Colon (tissue), 2 donors: ENCODE measurements around the gene ITPKC.

Experiments used
- FAIRE-seq: peaks from 2 replicates; lab custom pipeline; 2012; peaks lifted over from hg19 to GRCh38; lab: Jason Lieb, UNC
- donor health status: control.
- donor health status: control.

Gene ITPKC

GRCh38 chr19:40690693-40691420 lies 26.1 kb upstream of the ITPKC start:
- FAIRE-seq, result no peak

DNA sequence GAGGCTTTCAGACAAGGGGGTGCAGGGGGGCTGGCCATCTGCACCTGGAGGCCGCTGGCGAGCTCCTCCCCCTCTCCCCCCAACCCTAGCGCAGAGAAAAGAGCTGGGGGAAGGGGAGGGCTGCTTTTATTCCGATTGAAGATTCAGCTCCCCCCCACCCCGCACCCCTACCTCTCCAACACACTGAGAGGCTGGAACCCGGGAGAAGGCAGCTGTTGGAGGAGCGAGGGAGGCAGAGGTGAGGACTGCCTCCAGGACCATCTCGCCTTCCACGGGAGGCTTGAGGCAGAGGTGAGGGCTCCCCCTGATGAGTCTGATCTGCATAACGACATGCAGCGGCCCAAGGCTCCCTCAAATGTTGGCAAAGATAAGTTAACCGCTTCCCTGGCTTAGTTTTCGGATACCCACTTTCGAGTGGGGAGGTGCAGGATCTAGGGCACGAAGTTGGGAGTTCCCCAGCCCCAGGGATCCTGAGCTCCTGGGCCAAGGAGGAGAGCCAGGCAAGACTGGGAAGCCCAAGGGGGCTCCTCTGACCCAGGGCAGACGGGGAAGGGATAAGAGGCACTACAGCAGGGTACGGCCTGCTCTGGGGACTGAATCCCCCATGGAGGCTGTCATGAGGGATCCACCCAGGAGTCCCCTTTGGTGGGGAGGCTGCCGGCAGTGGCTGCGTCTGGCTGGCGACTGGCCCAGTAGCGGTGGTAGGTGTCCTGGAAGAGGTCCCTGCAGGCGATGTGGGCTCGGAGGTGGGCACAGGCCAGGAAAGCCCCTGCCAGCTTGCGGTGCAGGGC lies 25.3 kb upstream of the ITPKC start:
- FAIRE-seq, result no peak

DNA sequence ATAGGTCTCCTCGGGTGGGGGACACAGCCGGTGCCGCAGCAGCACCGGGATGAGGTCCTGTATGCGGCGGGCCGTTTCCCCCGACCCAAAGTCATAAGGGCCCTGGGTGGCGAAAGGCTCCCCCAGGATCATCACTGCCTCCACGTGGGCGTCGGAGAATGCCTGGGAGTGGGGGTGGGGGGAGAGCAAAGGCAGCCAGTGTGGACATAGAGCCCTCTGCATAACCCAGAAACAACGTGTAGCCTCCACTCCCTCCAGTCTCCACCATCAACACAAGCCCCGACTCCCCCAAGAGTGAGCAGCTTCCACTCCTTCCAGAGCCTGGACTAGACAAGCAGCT lies 24.7 kb upstream of the ITPKC start:
- FAIRE-seq, result no peak

GRCh38 chr19:40693150-40693788 lies 23.6 kb upstream of the ITPKC start:
- FAIRE-seq, result no peak

DNA sequence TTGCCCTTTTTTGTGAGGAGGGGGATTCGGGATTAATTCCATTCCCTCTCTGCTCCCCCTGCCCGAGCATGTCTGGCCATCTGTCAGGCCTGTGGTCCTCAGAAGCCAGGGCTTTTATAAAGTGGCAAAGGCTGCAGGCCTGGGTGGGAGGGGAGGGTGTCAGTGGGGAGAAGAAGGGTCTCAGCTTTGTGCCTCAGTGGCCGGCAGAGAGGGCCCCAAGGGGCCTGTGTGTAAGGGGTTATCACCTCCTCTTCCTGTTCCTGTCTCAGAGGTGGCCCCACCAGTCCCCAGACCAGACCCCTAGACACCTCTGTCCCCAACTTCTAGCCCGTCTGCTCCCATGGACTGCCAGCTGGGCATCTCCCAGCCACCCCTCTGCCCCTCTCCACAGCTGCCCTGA lies 23.0 kb upstream of the ITPKC start:
- FAIRE-seq, result no peak

- no peak for FAIRE-seq
Observed at GRCh38 chr19:40695881-40696280, 21.0 kb upstream of the ITPKC start.

GRCh38 chr19:40697007-40697406 lies 19.9 kb upstream of the ITPKC start:
- FAIRE-seq, result no peak

GRCh38 chr19:40700083-40700482 lies 16.8 kb upstream of the ITPKC start:
- no peak for FAIRE-seq

DNA sequence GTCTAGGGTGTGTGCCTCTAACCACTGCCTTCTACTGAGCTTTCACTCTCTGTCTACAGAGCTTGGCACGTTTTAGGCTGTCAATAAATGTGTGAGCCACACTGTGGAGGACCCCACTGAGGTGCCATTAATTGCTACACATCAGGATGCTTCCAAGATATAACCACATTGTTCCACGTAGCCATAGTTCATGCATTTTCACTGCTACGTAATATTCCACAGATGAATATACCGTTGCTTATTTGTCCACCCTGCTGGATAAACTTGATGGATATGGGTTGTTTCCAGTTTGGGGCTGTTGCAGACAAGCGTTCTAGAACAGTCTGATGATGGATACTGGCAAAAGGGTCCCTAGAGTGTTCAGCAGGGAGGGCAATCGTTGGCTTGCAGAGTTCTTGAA lies 15.2 kb upstream of the ITPKC start:
- FAIRE-seq, result no peak

DNA sequence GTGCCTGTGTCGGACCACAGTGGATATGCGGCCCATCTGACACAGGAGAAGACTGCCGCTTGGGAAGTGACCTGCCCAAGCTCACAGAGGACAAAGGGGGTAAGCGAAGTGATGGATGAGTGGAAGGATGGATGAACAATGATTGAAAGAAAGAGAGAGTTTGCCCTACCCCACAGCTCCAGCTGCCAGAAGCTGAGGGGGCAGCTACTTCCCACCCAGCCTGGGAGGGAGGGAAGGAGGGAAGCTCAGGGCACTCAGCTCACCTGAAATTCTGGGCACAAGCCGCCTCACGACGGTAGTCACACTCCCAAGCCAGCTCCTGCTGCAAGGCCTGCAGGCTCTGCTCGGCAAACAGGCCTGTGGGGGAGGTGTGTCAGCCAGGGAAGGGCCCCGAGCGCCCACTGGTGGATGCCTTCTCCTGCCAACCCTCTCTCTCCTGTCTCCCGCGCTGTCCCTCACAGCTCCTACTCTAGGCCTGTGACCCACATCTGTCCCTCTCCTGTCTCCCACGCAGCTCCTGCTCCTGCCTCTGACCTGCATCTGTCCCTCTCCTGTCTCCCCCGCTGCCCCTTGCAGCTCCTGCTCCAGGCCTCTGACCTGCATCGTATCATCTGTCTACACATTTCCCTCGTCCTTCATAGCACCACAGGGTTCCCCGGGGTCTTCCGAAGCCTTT lies 14.4 kb upstream of the ITPKC start:
- FAIRE-seq, result no peak

GRCh38 chr19:40703029-40703755 lies 13.7 kb upstream of the ITPKC start:
- FAIRE-seq, result no peak

DNA sequence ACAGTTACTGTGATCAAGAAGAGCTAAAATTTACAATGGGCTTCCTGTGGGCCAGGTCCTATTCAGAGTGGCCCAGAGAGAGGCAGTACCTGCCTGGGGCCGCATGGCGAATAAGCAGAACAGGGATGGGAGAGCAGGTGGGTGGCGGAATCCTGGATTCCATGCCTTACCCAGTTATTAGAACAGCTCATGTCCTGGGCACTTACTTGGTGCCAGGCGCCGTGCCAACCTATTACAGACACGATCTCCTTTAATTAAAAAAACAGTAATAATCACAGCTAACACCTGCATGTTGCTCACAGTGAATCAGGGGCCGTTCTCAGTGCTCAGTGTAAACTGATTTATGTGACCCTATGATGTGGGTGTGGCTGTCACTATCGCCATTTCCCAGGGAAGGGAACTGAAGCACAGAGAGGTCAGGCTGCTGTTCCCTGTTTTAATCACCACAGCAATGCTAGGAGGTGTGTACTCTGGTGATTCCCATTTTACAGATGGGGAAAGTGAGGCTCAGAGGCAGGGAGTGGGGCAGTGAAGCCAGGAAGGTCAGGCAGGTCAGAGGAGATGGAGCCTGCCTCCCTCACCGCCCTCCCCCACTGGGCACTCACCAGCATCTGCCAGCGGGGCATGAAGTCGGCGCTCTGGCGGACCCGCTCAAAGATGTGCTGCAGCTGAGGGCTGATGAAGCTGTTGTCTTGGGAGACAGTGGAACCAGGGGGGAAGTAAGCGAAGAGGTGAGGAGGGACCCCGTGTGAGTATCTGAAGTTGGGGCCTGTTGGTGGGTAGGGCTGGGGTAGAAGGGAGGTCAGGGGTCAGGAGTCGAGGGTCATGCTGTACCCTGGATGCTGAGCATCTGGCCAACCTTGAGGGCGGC lies 12.2 kb upstream of the ITPKC start:
- FAIRE-seq, result no peak

DNA sequence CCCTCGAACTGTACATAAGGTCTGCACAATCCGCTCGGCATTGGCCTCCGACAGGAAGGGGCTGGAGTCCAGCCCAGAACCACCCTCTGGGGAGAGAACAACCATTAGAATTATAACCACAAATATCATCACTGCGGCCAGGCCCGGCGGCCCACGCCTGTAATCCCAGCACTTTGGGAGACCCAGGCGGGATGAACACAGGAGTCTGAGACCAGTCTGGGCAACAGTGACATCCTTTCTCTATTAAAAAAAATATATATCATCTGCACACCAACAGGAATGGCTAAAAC lies 11.6 kb upstream of the ITPKC start:
- no peak for FAIRE-seq

DNA sequence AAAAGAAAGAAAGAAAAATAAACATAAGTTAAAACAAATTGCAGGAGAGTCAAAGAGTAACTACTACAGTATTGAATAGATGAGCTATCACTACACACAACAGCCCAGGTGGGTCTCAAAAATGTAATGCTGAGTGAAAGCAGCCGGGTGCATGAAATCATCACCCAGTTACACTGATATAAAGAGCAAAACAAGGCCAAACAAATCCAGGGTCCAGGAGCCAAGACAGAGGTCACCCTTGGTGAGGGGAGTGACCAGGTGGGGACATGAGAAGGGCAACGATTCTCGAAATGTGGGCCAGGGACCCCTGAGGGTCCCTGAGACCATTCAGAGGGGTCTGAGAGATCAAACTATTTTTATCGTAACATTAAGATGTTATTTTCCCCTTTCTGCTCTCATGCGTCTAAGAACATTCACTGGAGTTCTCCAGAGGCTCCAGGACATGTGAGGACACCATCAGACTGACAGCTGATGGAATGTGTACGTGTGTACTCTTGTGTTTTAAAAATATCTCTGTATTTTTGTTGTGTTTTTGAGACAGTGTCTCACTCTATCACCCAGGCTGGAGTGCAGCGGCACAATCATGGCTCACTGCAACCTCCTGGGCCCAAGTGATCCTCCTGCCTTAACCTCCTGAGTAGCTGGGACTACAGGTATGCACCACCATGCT lies 10.8 kb upstream of the ITPKC start:
- no peak for FAIRE-seq

DNA sequence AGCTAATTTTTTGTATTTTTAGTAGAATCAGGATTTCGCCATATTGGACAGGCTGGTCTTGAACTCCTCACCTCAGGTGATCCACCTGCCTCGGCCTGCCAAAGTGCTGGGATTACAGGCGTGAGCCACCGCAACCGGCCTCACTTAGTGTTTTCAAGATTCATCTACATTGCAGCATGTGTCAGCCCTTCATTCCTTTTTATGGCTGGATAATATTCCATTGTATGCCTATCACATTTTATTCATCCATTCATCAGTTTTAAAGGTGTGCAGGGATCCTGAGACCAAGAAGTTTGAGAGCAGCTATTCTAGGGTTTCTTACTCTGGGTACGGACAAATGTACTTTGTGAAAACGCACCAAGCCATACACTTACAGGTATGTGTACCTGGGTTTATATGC lies 9.3 kb upstream of the ITPKC start:
- no peak for FAIRE-seq

DNA sequence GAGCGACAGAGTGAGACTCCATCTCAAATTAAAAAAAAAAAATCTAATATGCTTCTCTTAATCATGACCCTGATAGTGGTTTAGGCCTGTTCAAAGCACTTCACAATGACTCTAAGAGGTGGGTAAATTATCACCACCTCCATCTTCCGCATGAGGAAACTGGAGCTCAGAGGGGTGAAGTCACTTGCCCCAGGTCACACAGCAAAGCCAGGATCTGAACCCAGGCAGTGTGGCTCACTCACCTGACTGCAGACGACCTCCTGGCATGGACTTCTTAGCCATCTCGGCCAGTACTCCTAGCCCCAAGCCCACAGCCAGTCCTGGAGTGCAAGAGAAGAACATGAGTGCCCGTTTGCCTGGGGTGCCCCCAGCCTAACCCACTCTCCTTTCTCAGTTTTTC lies 7.1 kb upstream of the ITPKC start:
- FAIRE-seq, result no peak

- FAIRE-seq, result no peak
Observed at GRCh38 chr19:40713939-40714338, 3.0 kb upstream of the ITPKC start.

DNA sequence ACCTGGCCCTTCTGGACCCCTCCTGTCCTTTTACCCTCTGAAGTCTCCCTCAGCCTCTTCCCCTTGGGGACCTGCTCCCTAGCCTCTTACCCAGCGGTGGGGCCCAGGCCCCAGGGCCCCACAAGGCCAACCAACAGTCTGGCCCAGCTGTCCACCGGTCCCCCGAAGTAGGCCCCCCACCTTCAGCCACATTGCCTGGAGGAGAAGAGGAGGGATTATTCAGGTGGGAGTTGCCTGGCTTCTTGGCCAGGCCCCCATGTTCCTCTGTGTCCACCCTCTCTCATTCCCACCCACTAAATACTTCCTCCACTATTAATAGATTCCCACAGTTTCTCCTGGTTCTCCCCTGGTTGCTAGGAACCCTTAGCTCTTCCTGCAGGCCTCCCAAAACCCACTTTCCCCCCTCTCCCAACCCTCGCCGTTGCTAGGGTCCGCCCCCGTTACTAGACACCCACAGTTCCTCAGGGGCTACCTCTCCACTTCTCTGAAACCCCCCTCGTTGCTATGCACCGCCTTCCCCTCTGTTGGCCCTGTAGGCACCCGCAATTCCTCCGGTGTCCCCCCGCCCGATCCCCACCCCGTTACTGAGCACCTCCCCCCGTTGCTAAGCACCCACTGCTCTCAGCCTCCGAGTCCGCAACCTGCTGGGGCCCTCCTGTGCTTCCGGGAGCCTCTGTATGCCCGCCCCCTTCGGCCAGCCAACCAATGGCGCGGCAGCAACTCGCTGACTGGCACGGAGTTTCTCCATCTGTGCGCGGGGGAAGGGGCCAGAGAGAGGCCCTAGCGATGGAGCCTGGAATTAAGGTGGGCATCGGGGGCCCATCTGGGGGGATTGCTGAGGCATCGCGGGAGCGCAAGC lies 2.2 kb upstream of the ITPKC start:
- no peak for FAIRE-seq

DNA sequence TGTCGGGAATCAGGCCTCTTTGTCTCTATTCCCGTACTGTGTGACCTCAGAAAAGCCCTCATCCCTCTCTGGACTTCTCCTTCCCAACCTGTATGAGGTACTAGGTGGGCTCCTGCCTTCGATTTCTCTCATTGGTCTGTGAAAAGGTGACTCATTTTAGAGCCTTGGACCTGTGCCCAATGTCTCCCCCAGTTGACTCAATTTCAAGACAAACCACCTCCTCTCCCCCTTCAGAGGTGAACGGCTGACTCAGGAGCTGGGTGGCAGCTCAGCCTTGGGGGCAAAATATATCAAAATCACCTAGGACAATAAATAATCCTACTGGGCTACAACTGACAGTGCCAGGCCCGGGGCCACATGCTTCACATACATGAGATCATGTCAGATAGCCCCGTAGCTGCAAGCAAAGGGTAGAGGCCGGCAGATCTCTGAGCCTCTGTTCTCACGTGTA lies 856 bp upstream of the ITPKC start:
- no peak for FAIRE-seq
